Endothelial cell (in vitro differentiated cells): Measurements from ENCODE around the gene KRT80. TPM values are rescaled to one million over a fixed set of nuclear protein-coding genes. Genes with fewer than 3 reads are reported as not detected.
A peak's percentile ranks its signal among the peaks of the same experiment; 100 is the strongest.

ENCODE experiments used
- DNase-seq: peaks from one replicate; pipeline ENCODE4 v3.0.0; 2021; ENCODE audit warnings: low spot score
- H3K27ac Mint-ChIP-seq: one replicate; pipeline ENCODE4 v1.8.0; 2021; ENCODE audit warnings: mixed read lengths, inconsistent platforms; ENCODE audit not compliant: unreplicated experiment
- H3K27me3 Mint-ChIP-seq: one replicate; pipeline ENCODE4 v1.8.0; 2021; ENCODE audit warnings: mild to moderate bottlenecking, moderate library complexity, mixed read lengths, inconsistent platforms; ENCODE audit not compliant: unreplicated experiment
- H3K36me3 Mint-ChIP-seq: one replicate; pipeline ENCODE4 v1.8.0; 2021; ENCODE audit warnings: mild to moderate bottlenecking, low read depth, mixed read lengths, inconsistent platforms; ENCODE audit not compliant: unreplicated experiment
- H3K4me1 Mint-ChIP-seq: one replicate; pipeline ENCODE4 v1.8.0; 2021; ENCODE audit warnings: mild to moderate bottlenecking, mixed read lengths, inconsistent platforms; ENCODE audit not compliant: unreplicated experiment
- H3K4me3 Mint-ChIP-seq: one replicate; pipeline ENCODE4 v1.8.0; 2021; ENCODE audit warnings: mild to moderate bottlenecking, mixed read lengths, inconsistent platforms; ENCODE audit not compliant: unreplicated experiment
- H3K9me3 Mint-ChIP-seq: one replicate; pipeline ENCODE4 v1.8.0; 2021; ENCODE audit warnings: mixed read lengths, inconsistent platforms; ENCODE audit not compliant: unreplicated experiment
- total RNA-seq: library from RNA; stranded (reverse); fragmentation: NEBNext Ultra II Directional; extraction: Animal tissue kit (Norgen Biotek cat#: 25700); gene quantifications from one replicate; pipeline ENCODE4 v1.2.1, GENCODE V29; 2021; ENCODE audit not compliant: unreplicated experiment
- TF ChIP-seq, protein P1 (sequence below): fragments of 200-600 bp; sonication (generic); IDR thresholded peaks from one replicate; pipeline ENCODE4 v1.5.0; 2021; ENCODE audit warnings: antibody characterized with exemption; ENCODE audit not compliant: unreplicated experiment

The KRT80 gene
- total RNA-seq, 1 donor from 2014 or later: 1.5 TPM

DNA sequence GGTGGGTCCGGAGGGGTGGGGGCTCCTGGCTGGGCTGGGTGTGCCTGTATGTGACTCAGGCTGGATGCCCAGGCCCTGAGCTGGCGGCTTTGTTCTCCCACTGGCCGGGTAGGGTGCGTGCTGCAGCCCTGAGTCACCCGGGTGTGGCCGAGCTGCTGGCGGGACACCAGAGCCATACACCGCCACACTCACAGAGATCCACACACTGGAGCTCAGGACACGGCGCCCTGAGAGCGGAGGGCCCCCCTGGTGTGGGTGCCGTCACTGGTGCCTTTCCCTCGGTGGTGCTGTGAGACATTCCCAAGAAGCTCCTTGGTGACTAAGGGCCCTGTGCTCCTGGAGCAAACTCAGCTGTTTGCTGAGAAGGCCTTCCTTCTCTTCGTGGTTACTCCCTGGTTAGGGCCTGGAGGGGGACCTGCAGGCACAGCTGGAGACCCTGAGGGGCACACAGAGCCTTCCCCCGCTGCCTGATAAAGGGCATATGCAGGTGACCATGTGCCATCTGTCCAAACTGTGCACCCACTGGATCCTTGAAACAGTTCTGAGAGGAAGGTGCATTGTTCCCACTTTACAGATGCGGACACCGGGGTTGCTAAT lies 44.3 kb downstream of the KRT80 start:
- TF ChIP-seq, protein P1, sequence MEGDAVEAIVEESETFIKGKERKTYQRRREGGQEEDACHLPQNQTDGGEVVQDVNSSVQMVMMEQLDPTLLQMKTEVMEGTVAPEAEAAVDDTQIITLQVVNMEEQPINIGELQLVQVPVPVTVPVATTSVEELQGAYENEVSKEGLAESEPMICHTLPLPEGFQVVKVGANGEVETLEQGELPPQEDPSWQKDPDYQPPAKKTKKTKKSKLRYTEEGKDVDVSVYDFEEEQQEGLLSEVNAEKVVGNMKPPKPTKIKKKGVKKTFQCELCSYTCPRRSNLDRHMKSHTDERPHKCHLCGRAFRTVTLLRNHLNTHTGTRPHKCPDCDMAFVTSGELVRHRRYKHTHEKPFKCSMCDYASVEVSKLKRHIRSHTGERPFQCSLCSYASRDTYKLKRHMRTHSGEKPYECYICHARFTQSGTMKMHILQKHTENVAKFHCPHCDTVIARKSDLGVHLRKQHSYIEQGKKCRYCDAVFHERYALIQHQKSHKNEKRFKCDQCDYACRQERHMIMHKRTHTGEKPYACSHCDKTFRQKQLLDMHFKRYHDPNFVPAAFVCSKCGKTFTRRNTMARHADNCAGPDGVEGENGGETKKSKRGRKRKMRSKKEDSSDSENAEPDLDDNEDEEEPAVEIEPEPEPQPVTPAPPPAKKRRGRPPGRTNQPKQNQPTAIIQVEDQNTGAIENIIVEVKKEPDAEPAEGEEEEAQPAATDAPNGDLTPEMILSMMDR: no peak
- H3K36me3 Mint-ChIP-seq: no peaks in the 10 kb centered on the region
- DNase-seq: no peak
- no peak overlapping the region for H3K27ac Mint-ChIP-seq
- H3K4me3 Mint-ChIP-seq: no peak overlapping the region
- no peaks in the 10 kb centered on the region for H3K9me3 Mint-ChIP-seq
- peaks cover 30% of the 10 kb centered on the region for H3K4me1 Mint-ChIP-seq
- peaks cover 3% of the 10 kb centered on the region for H3K27me3 Mint-ChIP-seq

DNA sequence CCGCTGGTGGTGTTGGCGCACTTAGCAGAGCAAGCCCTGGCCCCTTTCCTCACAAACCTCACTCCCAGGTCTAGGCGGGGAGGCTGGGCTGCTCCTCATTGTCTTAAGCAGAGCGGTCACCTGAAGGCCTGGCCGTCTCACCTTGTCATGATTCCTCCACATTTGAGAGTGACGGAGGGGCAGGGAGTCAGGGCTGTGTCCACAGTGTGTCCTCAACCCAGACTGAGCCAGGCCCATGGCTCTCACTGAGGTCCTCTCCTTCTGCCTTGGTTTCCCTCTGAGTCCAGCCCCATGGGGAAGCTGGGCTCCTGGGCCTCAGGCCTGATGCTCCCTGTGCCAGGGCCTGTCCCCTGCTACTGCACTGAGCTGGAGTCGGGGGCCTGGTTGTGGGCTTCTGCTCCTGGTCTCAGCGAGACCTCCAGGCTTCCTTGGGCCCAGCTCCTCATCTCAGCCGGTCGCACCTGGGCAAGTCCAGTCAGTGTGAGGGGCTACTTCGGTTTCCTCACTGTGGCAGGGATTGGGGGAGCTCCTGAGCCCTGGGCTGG lies 44.9 kb downstream of the KRT80 start:
- DNase-seq: no peak
- peaks cover 3% of the 10 kb centered on the region for H3K27me3 Mint-ChIP-seq
- no peaks in the 10 kb centered on the region for H3K9me3 Mint-ChIP-seq
- H3K36me3 Mint-ChIP-seq: peaks cover 3% of the 10 kb centered on the region
- H3K4me1 Mint-ChIP-seq: peaks cover 30% of the 10 kb centered on the region
- no peak overlapping the region for H3K4me3 Mint-ChIP-seq
- H3K27ac Mint-ChIP-seq: no peak overlapping the region
- TF ChIP-seq, protein P1: no peak

GRCh38 chr12:52146089-52146821 lies 45.6 kb downstream of the KRT80 start:
- Mint-ChIP-seq H3K27me3 (peaks cover 3% of the 10 kb centered on the region), H3K4me3 (no peak overlapping the region), H3K36me3 (peaks cover 3% of the 10 kb centered on the region), H3K9me3 (no peaks in the 10 kb centered on the region), H3K4me1 (peaks cover 23% of the 10 kb centered on the region), H3K27ac (peak overlapping the region; percentile 44)
- TF ChIP-seq, protein P1: no peak
- no peak for DNase-seq

- Mint-ChIP-seq H3K27ac (peak overlapping the region; percentile 44), H3K9me3 (no peaks in the 10 kb centered on the region), H3K36me3 (peaks cover 3% of the 10 kb centered on the region), H3K4me3 (no peak overlapping the region), H3K27me3 (peaks cover 3% of the 10 kb centered on the region), H3K4me1 (peaks cover 21% of the 10 kb centered on the region)
- DNase-seq: no peak
- TF ChIP-seq, protein P1: no peak
Measured at GRCh38 chr12:52145228-52146088, 46.4 kb downstream of the KRT80 start.
